Right atrium auricular region (tissue), 2 donors: ENCODE measurements around the gene DYRK1A. TPM values are rescaled to one million over a fixed set of nuclear protein-coding genes. Genes with fewer than 3 reads are reported as not detected.

Source experiments
- DNase-seq: peaks from one replicate; pipeline ENCODE4 v3.0.0-alpha.2; 2019; ENCODE audit warnings: low spot score
- H3K27ac ChIP-seq, 2 donors: fragments of 200-600 bp; sonication (generic); 1 replicate in 1 of 2; 2 replicates in 1 of 2; pipeline ENCODE4 v1.5.1; 2016 to 2019
- H3K27me3 ChIP-seq, 2 donors: fragments of 200-600 bp; sonication (generic); one replicate each; pipeline versions ENCODE4 v1.5.1 to v1.6.0; 2017 to 2019
- H3K36me3 ChIP-seq: fragments of 200-600 bp; sonication (generic); one replicate; pipeline ENCODE4 v1.5.1; 2016
- H3K4me1 ChIP-seq, 2 donors: fragments of 200-600 bp; sonication (generic); one replicate each; pipeline versions ENCODE4 v1.5.1 to v1.6.0; 2017 to 2019
- H3K4me3 ChIP-seq, 2 donors: fragments of 200-600 bp; sonication (generic); 1 replicate in 1 of 2; 2 replicates in 1 of 2; pipeline ENCODE4 v1.5.1; 2017 to 2019; ENCODE audit warnings: mild to moderate bottlenecking in 1 of 2, moderate library complexity in 1 of 2
- H3K9me3 ChIP-seq, 2 donors: fragments of 200-600 bp; sonication (generic); one replicate each; pipeline ENCODE4 v1.5.1; 2019
- CTCF ChIP-seq, 2 donors: fragments of 200-600 bp; sonication (generic); IDR thresholded peaks; one replicate each; pipeline ENCODE4 v1.5.1; 2019; ENCODE audit warnings: antibody characterized with exemption in 2 of 2
- total RNA-seq, 2 donors: library from RNA; depleted of rRNA; stranded (reverse); fragments of >200 nt; gene quantifications; one replicate each; pipeline ENCODE4 v1.1.0, GENCODE V29; 2016

The DYRK1A gene
- total RNA-seq, 2 donors from 2014 or later: 69.3 to 94.7 TPM

GRCh38 chr21:37410639-37411038 is 44.1 kb downstream of the DYRK1A start:
- peaks cover 0 to 80% of the 10 kb centered on the region in 2 donors for H3K4me1 ChIP-seq
- TF ChIP-seq CTCF (IDR thresholded peaks at IDR 0.05): no peak
- no peaks in the 10 kb centered on the region for H3K9me3 ChIP-seq
- no peaks in the 10 kb centered on the region for H3K36me3 ChIP-seq
- H3K27me3 ChIP-seq: no peaks in the 10 kb centered on the region
- H3K27ac ChIP-seq: no peak overlapping the region
- no peak for DNase-seq
- no peak overlapping the region for H3K4me3 ChIP-seq

GRCh38 chr21:37412603-37413360 is 46.2 kb downstream of the DYRK1A start:
- TF ChIP-seq CTCF (IDR thresholded peaks at IDR 0.05): no peak
- DNase-seq: no peak
- Histone ChIP-seq H3K36me3 (no peaks in the 10 kb centered on the region), H3K9me3 (no peaks in the 10 kb centered on the region), H3K27ac (no peak overlapping the region), H3K4me3 (no peak overlapping the region), H3K4me1 (peaks cover 0 to 83% of the 10 kb centered on the region in 2 donors), H3K27me3 (no peaks in the 10 kb centered on the region)

- DNase-seq: no peak
- H3K36me3 ChIP-seq: no peaks in the 10 kb centered on the region
- no peaks in the 10 kb centered on the region for H3K27me3 ChIP-seq
- no peak overlapping the region for H3K27ac ChIP-seq
- TF ChIP-seq CTCF (IDR thresholded peaks at IDR 0.05): no peak
- H3K9me3 ChIP-seq: no peaks in the 10 kb centered on the region
- H3K4me3 ChIP-seq: no peak overlapping the region
- H3K4me1 ChIP-seq: peaks cover 0 to 80% of the 10 kb centered on the region in 2 donors
These were observed 47.1 kb downstream of the DYRK1A start for GRCh38 chr21:37413553-37414291.

- no peaks in the 10 kb centered on the region for H3K36me3 ChIP-seq
- no peaks in the 10 kb centered on the region for H3K9me3 ChIP-seq
- no peak overlapping the region for H3K27ac ChIP-seq
- no peak for TF ChIP-seq CTCF (IDR thresholded peaks at IDR 0.05)
- peaks cover 0 to 78% of the 10 kb centered on the region in 2 donors for H3K4me1 ChIP-seq
- H3K27me3 ChIP-seq: no peaks in the 10 kb centered on the region
- no peak overlapping the region for H3K4me3 ChIP-seq
- DNase-seq: no peak
These were observed 48.0 kb downstream of the DYRK1A start for GRCh38 chr21:37414292-37415253.

GRCh38 chr21:37415939-37416338 is 49.4 kb downstream of the DYRK1A start:
- H3K9me3 ChIP-seq: no peaks in the 10 kb centered on the region
- no peak overlapping the region for H3K4me3 ChIP-seq
- H3K27ac ChIP-seq: peak overlapping the region in 1 of 2 donors; percentile 22
- peaks cover 0 to 84% of the 10 kb centered on the region in 2 donors for H3K4me1 ChIP-seq
- no peaks in the 10 kb centered on the region for H3K36me3 ChIP-seq
- no peaks in the 10 kb centered on the region for H3K27me3 ChIP-seq
- no peak for TF ChIP-seq CTCF (IDR thresholded peaks at IDR 0.05)
- DNase-seq: no peak
